GM15510 (cell line): Measurements from ENCODE around the gene IL19.

Experiments
- POLR2A ChIP-seq: IDR thresholded peaks from 3 replicates; pipeline ENCODE4 v1.6.1; 2011; ENCODE audit warnings: borderline replicate concordance; ENCODE audit not compliant: insufficient read length; ENCODE audit errors: extremely low read depth

The IL19 gene

GRCh38 chr1:206800411-206800810 lies 29.8 kb downstream of the IL19 start:
- TF ChIP-seq POLR2A: no peak

- no peak for TF ChIP-seq POLR2A
Observed at GRCh38 chr1:206800891-206801290, 30.3 kb downstream of the IL19 start.

GRCh38 chr1:206801467-206801866 lies 30.9 kb downstream of the IL19 start:
- TF ChIP-seq POLR2A: no peak

GRCh38 chr1:206802401-206802800 lies 31.8 kb downstream of the IL19 start:
- TF ChIP-seq POLR2A: no peak

GRCh38 chr1:206803221-206803730 lies 32.7 kb downstream of the IL19 start:
- no peak for TF ChIP-seq POLR2A

- TF ChIP-seq POLR2A: no peak
Observed at GRCh38 chr1:206804156-206804737, 33.7 kb downstream of the IL19 start.

- TF ChIP-seq POLR2A: no peak
Observed at GRCh38 chr1:206805357-206805756, 34.8 kb downstream of the IL19 start.

- TF ChIP-seq POLR2A: no peak
Observed at GRCh38 chr1:206808615-206809014, 38.0 kb downstream of the IL19 start.

- no peak for TF ChIP-seq POLR2A
Observed at GRCh38 chr1:206809504-206810084, 39.0 kb downstream of the IL19 start.

- no peak for TF ChIP-seq POLR2A
Observed at GRCh38 chr1:206812471-206812870, 41.9 kb downstream of the IL19 start.

GRCh38 chr1:206814716-206815341 lies 44.3 kb downstream of the IL19 start:
- no peak for TF ChIP-seq POLR2A

- no peak for TF ChIP-seq POLR2A
Observed at GRCh38 chr1:206816390-206817287, 46.1 kb downstream of the IL19 start.

- no peak for TF ChIP-seq POLR2A
Observed at GRCh38 chr1:206821493-206821892, 50.9 kb downstream of the IL19 start.

GRCh38 chr1:206823727-206824126 lies 53.2 kb downstream of the IL19 start:
- no peak for TF ChIP-seq POLR2A

GRCh38 chr1:206824331-206824730 lies 53.8 kb downstream of the IL19 start:
- TF ChIP-seq POLR2A: no peak
